Kidney (tissue), 14 donors: ENCODE measurements around the gene SYNGR2. TPM values are rescaled to one million over a fixed set of nuclear protein-coding genes. Genes with fewer than 3 reads are reported as not detected.
A peak's percentile ranks its signal among the peaks of the same experiment; 100 is the strongest.

ENCODE experiments used
- DNase-seq, 5 donors: peaks; one replicate each; pipeline ENCODE4 v3.0.0-alpha.2; 2013 to 2020
- FAIRE-seq: peaks from 2 replicates; lab custom pipeline; 2012; peaks lifted over from hg19 to GRCh38; lab: Jason Lieb, UNC
- H3K27ac ChIP-seq, 2 donors: one replicate each; pipeline ENCODE4 v1.7.0; 2013; ENCODE audit warnings: low read depth in 2 of 2, low read length in 2 of 2, inconsistent platforms in 1 of 2
- H3K27me3 ChIP-seq: one replicate; pipeline ENCODE4 v1.7.1; 2013; ENCODE audit warnings: low read length, inconsistent platforms; ENCODE audit not compliant: control insufficient read depth, insufficient read depth
- H3K36me3 ChIP-seq, 3 donors: one replicate each; pipeline versions ENCODE4 v1.7.0 to v1.7.1; 2013; ENCODE audit warnings: low read length in 3 of 3, control low read depth in 1 of 3, inconsistent platforms in 1 of 3; ENCODE audit not compliant: insufficient read depth in 3 of 3, control insufficient read depth in 2 of 3
- H3K4me1 ChIP-seq, 3 donors: one replicate each; pipeline versions ENCODE4 v1.7.0 to v1.7.1; 2013; ENCODE audit warnings: low read length in 3 of 3, inconsistent platforms in 1 of 3, low read depth in 1 of 3; ENCODE audit not compliant: control insufficient read depth in 2 of 3, insufficient read depth in 2 of 3
- H3K4me3 ChIP-seq, 3 donors: one replicate each; pipeline versions ENCODE4 v1.7.0 to v1.8.1; 2013; ENCODE audit warnings: low read length in 3 of 3, control low read depth in 1 of 3, inconsistent platforms in 1 of 3
- H3K9ac ChIP-seq, 3 donors: one replicate each; pipeline versions ENCODE4 v1.7.0 to v1.7.1; 2013; ENCODE audit warnings: low read length in 3 of 3, control low read depth in 1 of 3, inconsistent platforms in 1 of 3
- H3K9me3 ChIP-seq, 3 donors: one replicate each; pipeline versions ENCODE4 v1.7.0 to v1.7.1; 2013; ENCODE audit warnings: low read length in 3 of 3, control low read depth in 1 of 3, inconsistent platforms in 1 of 3; ENCODE audit not compliant: control insufficient read depth in 2 of 3, insufficient read depth in 1 of 3
- CTCF ChIP-seq: IDR thresholded peaks from 3 replicates; pipeline ENCODE4 v1.5.1; 2012; ENCODE audit warnings: mild to moderate bottlenecking, moderate library complexity, borderline replicate concordance; ENCODE audit not compliant: insufficient read depth; ENCODE audit errors: extremely low read depth
- intact Hi-C: fragments of 100-400 bp; cut with DNase I; formaldehyde crosslinking; loops from one replicate; pipeline ENCODE4 v1.11.1; 2022
- polyA plus RNA-seq: library from polyadenylated mRNA; stranded (reverse); fragments of 350-450 nt; fragmentation: Illumina TruSeq; extraction: RNeasy Lipid Tissue Mini Kit (QIAGEN cat#74804); gene quantifications from one replicate; pipeline ENCODE4 v1.2.3, GENCODE V29; 2014; ENCODE audit warnings: low read depth, low replicate concordance; ENCODE audit not compliant: insufficient read depth
- total RNA-seq: library from RNA; stranded (reverse); fragmentation: NEBNext Ultra II Directional; extraction: Animal tissue kit (Norgen Biotek cat#: 25700); gene quantifications from one replicate; pipeline ENCODE4 v1.2.1, GENCODE V29; 2021
- donor health status: control.
- donor health status: control.
- donor health status: control.
- donor health status: control.
- donor health status: control.
- donor health status: DM: yes; HTN: yes; CAD: no.
- donor health status: Normal renal cell carcinoma (clear cell type).

Gene SYNGR2
- total and polyA plus RNA-seq, 2 donors from 2014 or later, result 149 to 165 TPM

DNA sequence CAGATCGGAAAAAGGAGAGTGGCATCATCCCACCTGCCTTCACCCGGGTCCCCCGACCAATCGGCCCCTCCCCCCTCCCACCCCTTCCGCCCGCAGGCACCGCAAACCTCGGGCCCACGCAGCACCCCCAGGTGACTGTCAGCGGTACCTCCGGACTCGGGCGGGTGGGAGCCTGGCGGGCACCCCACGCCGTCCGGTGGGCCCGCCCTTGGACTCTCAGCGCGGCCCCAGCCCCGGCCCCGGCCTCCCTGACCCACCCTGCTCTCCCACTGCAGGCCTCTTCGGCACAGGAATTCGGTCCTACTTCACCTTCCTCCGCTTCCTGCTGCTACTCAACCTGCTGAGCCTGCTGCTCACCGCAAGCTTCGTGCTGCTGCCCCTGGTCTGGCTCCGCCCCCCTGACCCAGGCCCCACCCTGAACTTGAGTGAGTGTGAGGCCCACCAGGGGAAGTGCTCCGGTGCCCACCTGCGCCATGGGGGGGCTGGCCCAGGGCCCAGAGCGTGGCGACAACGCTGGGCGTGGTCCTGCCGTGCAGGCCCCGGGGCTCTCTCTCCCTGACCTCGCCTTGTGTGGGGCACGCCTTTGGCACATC is 36.2 kb upstream of the SYNGR2 start:
- FAIRE-seq, result no peak
- Histone ChIP-seq H3K36me3 (no peaks in the 10 kb centered on the region), H3K27ac (no peak overlapping the region), H3K27me3 (no peaks in the 10 kb centered on the region), H3K4me1 (peaks cover 0 to 16% (median 0%) of the 10 kb centered on the region in 3 donors), H3K9ac (no peak overlapping the region), H3K4me3 (no peak overlapping the region), H3K9me3 (no peaks in the 10 kb centered on the region)
- no peak for TF ChIP-seq CTCF
- intact Hi-C loops, result no loop called here
- peak; percentile 84 to 93 (median 85) for DNase-seq

- Histone ChIP-seq H3K4me3 (no peak overlapping the region), H3K36me3 (no peaks in the 10 kb centered on the region), H3K9me3 (no peaks in the 10 kb centered on the region), H3K27ac (no peak overlapping the region), H3K27me3 (no peaks in the 10 kb centered on the region), H3K9ac (no peak overlapping the region), H3K4me1 (peaks cover 0 to 15% (median 0%) of the 10 kb centered on the region in 3 donors)
- FAIRE-seq, result no peak
- no peak for DNase-seq
- no peak for TF ChIP-seq CTCF
- intact Hi-C loops, result no loop called here
Measured at GRCh38 chr17:78132767-78133178, 35.6 kb upstream of the SYNGR2 start.

- H3K4me1 ChIP-seq, result peaks cover 0 to 15% (median 0%) of the 10 kb centered on the region in 3 donors
- intact Hi-C loops, result no loop called here
- no peak for TF ChIP-seq CTCF
Measured at GRCh38 chr17:78133179-78133951, 35.0 kb upstream of the SYNGR2 start.

More at GRCh38 chr17:78133179-78133951, 35.0 kb upstream of the SYNGR2 start:
- DNase-seq, result no peak
- H3K36me3 ChIP-seq, result no peaks in the 10 kb centered on the region
- no peaks in the 10 kb centered on the region for H3K27me3 ChIP-seq
- H3K9me3 ChIP-seq, result no peaks in the 10 kb centered on the region
- no peak overlapping the region for H3K4me3 ChIP-seq
- FAIRE-seq, result no peak
- H3K27ac ChIP-seq, result no peak overlapping the region
- H3K9ac ChIP-seq, result no peak overlapping the region
